GM13977 (cell line): ENCODE data around the gene CTNND1.

Experiments used
- DNase-seq: peaks from one replicate; pipeline ENCODE4 v3.0.0; 2012; ENCODE audit warnings: low spot score
- CTCF ChIP-seq: IDR thresholded peaks from 2 replicates; pipeline ENCODE4 v1.5.1; 2012; ENCODE audit warnings: mild to moderate bottlenecking, control low read depth; ENCODE audit not compliant: insufficient read depth; ENCODE audit errors: extremely low read depth, missing control alignments
- in situ Hi-C: fragments of 300-500 bp; cut with MboI; formaldehyde crosslinking; loops from one replicate; pipeline ENCODE4 v1.12.0; 2022; ENCODE audit warnings: low sequenced_read_pairs, low pct_unique_long_range_greater_than_20kb, mixed read lengths, inconsistent platforms; ENCODE audit not compliant: unreplicated experiment

The CTNND1 gene

GRCh38 chr11:57787920-57788702 lies 26.5 kb downstream of the CTNND1 start:
- TF ChIP-seq CTCF = no peak
- in situ Hi-C loops = no loop called here
- DNase-seq = peak; percentile 66

GRCh38 chr11:57788703-57789088 lies 27.1 kb downstream of the CTNND1 start:
- in situ Hi-C loops = no loop called here
- TF ChIP-seq CTCF = no peak

GRCh38 chr11:57791321-57792059 lies 29.9 kb downstream of the CTNND1 start:
- in situ Hi-C loops = loop anchor here (10.0 kb wide), 1 partner anchor 47 kb away; the partner anchor contains the start of gene SELENOH
- peak; percentile 31 for DNase-seq
- no peak for TF ChIP-seq CTCF

More at GRCh38 chr11:57788703-57789088, 27.1 kb downstream of the CTNND1 start:
- DNase-seq = no peak

- peak; percentile 91 for DNase-seq
- no peak for TF ChIP-seq CTCF
- in situ Hi-C loops = loop anchor here (10.0 kb wide), 1 partner anchor 47 kb away; the partner anchor contains the start of gene SELENOH
These were observed 30.5 kb downstream of the CTNND1 start for GRCh38 chr11:57792060-57792541.

- no peak for TF ChIP-seq CTCF
- no peak for DNase-seq
- in situ Hi-C loops = loop anchor here (10.0 kb wide), 1 partner anchor 48 kb away; the partner anchor contains the start of gene SELENOH
These were observed 31.3 kb downstream of the CTNND1 start for GRCh38 chr11:57792870-57793269.

GRCh38 chr11:57793351-57794115 lies 31.9 kb downstream of the CTNND1 start:
- TF ChIP-seq CTCF = no peak
- in situ Hi-C loops = loop anchor here (10.0 kb wide), 1 partner anchor 49 kb away; the partner anchor contains the start of gene SELENOH
- DNase-seq = no peak
